ENCODE data around the gene SMIM5.
A peak's percentile ranks its signal among the peaks of the same experiment; 100 is the strongest.

DNA sequence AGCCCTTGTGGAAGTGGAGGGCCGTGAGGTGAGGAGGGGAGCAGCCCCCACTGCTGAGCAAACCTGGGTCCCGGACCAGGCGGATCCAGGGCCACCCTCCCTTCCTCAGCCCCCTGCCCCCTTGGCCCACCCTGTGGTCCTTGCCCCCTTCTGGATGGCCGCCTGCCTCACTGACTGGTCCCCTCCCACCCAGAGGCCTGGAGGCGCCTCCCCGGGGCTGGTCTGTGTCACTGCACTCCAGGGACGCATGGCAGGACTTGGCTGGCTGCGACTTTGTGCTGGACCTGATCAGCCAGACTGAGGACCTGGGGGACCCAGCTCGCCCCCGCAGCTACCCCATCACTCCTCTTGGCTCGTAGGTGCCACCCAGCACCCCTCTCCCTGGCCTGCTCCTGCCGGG lies 19.2 kb upstream of the SMIM5 start:
- TF ChIP-seq EZH2 (IDR thresholded peaks at IDR 0.05; ENCODE audit: borderline replicate concordance, low read depth, low read length) (no peak), NEUROD1 (IDR thresholded peaks at IDR 0.05; ENCODE audit: borderline replicate concordance, low read depth, low read length, partially characterized antibody) (no peak), EP300 (IDR thresholded peaks at IDR 0.05; ENCODE audit: low read length) (no peak), TAF7 (tag; IDR thresholded peaks at IDR 0.05) (no peak), TEAD1 (CRISPR knock-in tag; IDR thresholded peaks at IDR 0.05) (no peak), RBM14 (IDR thresholded peaks at IDR 0.05; ENCODE audit: borderline replicate concordance, insufficient read depth, low read depth, low read length) (no peak), DPF2 (IDR thresholded peaks at IDR 0.05) (no peak), ATF1 (CRISPR knock-in tag; IDR thresholded peaks at IDR 0.05) (no peak), ATF1 (tag; IDR thresholded peaks at IDR 0.05) (no peak)
- TF ChIP-seq, protein P1, sequence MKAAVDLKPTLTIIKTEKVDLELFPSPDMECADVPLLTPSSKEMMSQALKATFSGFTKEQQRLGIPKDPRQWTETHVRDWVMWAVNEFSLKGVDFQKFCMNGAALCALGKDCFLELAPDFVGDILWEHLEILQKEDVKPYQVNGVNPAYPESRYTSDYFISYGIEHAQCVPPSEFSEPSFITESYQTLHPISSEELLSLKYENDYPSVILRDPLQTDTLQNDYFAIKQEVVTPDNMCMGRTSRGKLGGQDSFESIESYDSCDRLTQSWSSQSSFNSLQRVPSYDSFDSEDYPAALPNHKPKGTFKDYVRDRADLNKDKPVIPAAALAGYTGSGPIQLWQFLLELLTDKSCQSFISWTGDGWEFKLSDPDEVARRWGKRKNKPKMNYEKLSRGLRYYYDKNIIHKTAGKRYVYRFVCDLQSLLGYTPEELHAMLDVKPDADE (conservative IDR thresholded peaks at IDR 0.05; ENCODE audit: control insufficient read depth, low read depth, low read length), result no peak
- TF ChIP-seq, protein P2, sequence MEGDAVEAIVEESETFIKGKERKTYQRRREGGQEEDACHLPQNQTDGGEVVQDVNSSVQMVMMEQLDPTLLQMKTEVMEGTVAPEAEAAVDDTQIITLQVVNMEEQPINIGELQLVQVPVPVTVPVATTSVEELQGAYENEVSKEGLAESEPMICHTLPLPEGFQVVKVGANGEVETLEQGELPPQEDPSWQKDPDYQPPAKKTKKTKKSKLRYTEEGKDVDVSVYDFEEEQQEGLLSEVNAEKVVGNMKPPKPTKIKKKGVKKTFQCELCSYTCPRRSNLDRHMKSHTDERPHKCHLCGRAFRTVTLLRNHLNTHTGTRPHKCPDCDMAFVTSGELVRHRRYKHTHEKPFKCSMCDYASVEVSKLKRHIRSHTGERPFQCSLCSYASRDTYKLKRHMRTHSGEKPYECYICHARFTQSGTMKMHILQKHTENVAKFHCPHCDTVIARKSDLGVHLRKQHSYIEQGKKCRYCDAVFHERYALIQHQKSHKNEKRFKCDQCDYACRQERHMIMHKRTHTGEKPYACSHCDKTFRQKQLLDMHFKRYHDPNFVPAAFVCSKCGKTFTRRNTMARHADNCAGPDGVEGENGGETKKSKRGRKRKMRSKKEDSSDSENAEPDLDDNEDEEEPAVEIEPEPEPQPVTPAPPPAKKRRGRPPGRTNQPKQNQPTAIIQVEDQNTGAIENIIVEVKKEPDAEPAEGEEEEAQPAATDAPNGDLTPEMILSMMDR (IDR thresholded peaks at IDR 0.05 in 2 of 3, conservative IDR thresholded peaks at IDR 0.05 in 1 of 3; ENCODE audit: insufficient read depth in 2 of 3, low read depth in 1 of 3, low read length in 3 of 3), result peak; percentile 54 to 82 (median 63)
- TF ChIP-seq, protein P3, sequence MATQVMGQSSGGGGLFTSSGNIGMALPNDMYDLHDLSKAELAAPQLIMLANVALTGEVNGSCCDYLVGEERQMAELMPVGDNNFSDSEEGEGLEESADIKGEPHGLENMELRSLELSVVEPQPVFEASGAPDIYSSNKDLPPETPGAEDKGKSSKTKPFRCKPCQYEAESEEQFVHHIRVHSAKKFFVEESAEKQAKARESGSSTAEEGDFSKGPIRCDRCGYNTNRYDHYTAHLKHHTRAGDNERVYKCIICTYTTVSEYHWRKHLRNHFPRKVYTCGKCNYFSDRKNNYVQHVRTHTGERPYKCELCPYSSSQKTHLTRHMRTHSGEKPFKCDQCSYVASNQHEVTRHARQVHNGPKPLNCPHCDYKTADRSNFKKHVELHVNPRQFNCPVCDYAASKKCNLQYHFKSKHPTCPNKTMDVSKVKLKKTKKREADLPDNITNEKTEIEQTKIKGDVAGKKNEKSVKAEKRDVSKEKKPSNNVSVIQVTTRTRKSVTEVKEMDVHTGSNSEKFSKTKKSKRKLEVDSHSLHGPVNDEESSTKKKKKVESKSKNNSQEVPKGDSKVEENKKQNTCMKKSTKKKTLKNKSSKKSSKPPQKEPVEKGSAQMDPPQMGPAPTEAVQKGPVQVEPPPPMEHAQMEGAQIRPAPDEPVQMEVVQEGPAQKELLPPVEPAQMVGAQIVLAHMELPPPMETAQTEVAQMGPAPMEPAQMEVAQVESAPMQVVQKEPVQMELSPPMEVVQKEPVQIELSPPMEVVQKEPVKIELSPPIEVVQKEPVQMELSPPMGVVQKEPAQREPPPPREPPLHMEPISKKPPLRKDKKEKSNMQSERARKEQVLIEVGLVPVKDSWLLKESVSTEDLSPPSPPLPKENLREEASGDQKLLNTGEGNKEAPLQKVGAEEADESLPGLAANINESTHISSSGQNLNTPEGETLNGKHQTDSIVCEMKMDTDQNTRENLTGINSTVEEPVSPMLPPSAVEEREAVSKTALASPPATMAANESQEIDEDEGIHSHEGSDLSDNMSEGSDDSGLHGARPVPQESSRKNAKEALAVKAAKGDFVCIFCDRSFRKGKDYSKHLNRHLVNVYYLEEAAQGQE (IDR thresholded peaks at IDR 0.05; ENCODE audit: borderline replicate concordance), result no peak; the same call in 1 of the 2 replicates
- TF ChIP-seq, protein P3 (CRISPR knock-in tag; IDR thresholded peaks at IDR 0.05; ENCODE audit: low read depth), result no peak
